NCI-H1436 (cell line): ENCODE results near the gene INPP5F.
"Not testable (repeated sequence)": the region's sequence is repeated elsewhere in the genome, so short reads cannot be mapped to it uniquely, and the experiment has no call there.

Experiments used
- DNase-seq: peaks from one replicate; lab custom pipeline; 2025; lab: John Stamatoyannopoulos, UW

INPP5F gene

GRCh38 chr10:119776536-119776935 lies 50.7 kb downstream of the INPP5F start:
- no peak for DNase-seq

- DNase-seq: no peak
Measured at GRCh38 chr10:119777686-119778085, 51.8 kb downstream of the INPP5F start.

- no peak for DNase-seq
Measured at GRCh38 chr10:119778776-119779445, 53.1 kb downstream of the INPP5F start.

- no peak for DNase-seq
Measured at GRCh38 chr10:119780879-119781480, 55.1 kb downstream of the INPP5F start.

GRCh38 chr10:119781498-119781897 lies 55.6 kb downstream of the INPP5F start:
- DNase-seq: no peak

GRCh38 chr10:119782981-119783664 lies 57.3 kb downstream of the INPP5F start:
- DNase-seq: no peak

GRCh38 chr10:119783665-119784027 lies 57.8 kb downstream of the INPP5F start:
- DNase-seq: no peak

- no peak for DNase-seq
Measured at GRCh38 chr10:119784340-119785067, 58.7 kb downstream of the INPP5F start.

- no peak for DNase-seq
Measured at GRCh38 chr10:119786117-119786769, 60.4 kb downstream of the INPP5F start.

GRCh38 chr10:119795101-119795500 lies 69.3 kb downstream of the INPP5F start:
- DNase-seq: not testable (repeated sequence)

- DNase-seq: no peak
Measured at GRCh38 chr10:119796039-119796438, 70.2 kb downstream of the INPP5F start.

GRCh38 chr10:119801176-119801575 lies 75.3 kb downstream of the INPP5F start:
- no peak for DNase-seq

- DNase-seq: no peak
Measured at GRCh38 chr10:119801998-119802538, 76.2 kb downstream of the INPP5F start.

- no peak for DNase-seq
Measured at GRCh38 chr10:119803264-119803663, 77.4 kb downstream of the INPP5F start.

- no peak for DNase-seq
Measured at GRCh38 chr10:119805702-119806230, 79.9 kb downstream of the INPP5F start.

GRCh38 chr10:119806334-119807130 lies 80.7 kb downstream of the INPP5F start:
- DNase-seq: no peak

- DNase-seq: no peak
Measured at GRCh38 chr10:119807960-119808697, 82.3 kb downstream of the INPP5F start.

GRCh38 chr10:119811122-119811521 lies 85.3 kb downstream of the INPP5F start:
- DNase-seq: no peak

GRCh38 chr10:119812684-119813083 lies 86.8 kb downstream of the INPP5F start:
- DNase-seq: no peak

GRCh38 chr10:119815671-119816070 lies 89.8 kb downstream of the INPP5F start:
- no peak for DNase-seq
